HepG2 (cell line): ENCODE data around the gene CALD1. TPM values are rescaled to one million over a fixed set of nuclear protein-coding genes. Genes with fewer than 3 reads are reported as not detected.

Experiments used
- ATF5 ChIP-seq: sonication (generic); formaldehyde crosslinking; IDR thresholded peaks from 2 replicates; pipeline ENCODE4 v1.4.0; 2020; ENCODE audit warnings: mild to moderate bottlenecking, low read depth, missing genetic modification reagents
- FOXC1 ChIP-seq: sonication (generic); formaldehyde crosslinking; IDR thresholded peaks from 2 replicates; pipeline ENCODE4 v1.8.0; 2022; ENCODE audit warnings: mild to moderate bottlenecking, missing genetic modification reagents, borderline replicate concordance
- FOXJ3 ChIP-seq: sonication (generic); formaldehyde crosslinking; IDR thresholded peaks from 2 replicates; pipeline ENCODE4 v1.4.0; 2020; ENCODE audit warnings: missing genetic modification reagents, mild to moderate bottlenecking, borderline replicate concordance
- GPBP1L1 ChIP-seq: sonication (generic); formaldehyde crosslinking; IDR thresholded peaks from 2 replicates; pipeline ENCODE4 v1.5.0; 2020; ENCODE audit warnings: mild to moderate bottlenecking, missing genetic modification reagents
- GPN1 ChIP-seq: sonication (generic); formaldehyde crosslinking; IDR thresholded peaks from 2 replicates; pipeline ENCODE4 v1.5.1; 2020; ENCODE audit warnings: missing genetic modification reagents, borderline replicate concordance
- GZF1 ChIP-seq: sonication (generic); formaldehyde crosslinking; IDR thresholded peaks from 2 replicates; pipeline ENCODE4 v1.5.1; 2020; ENCODE audit warnings: mild to moderate bottlenecking, missing genetic modification reagents
- HMG20A ChIP-seq: IDR thresholded peaks from 2 replicates; pipeline ENCODE4 v1.6.1; 2016; ENCODE audit warnings: borderline replicate concordance
- MLLT10 ChIP-seq: sonication (generic); formaldehyde crosslinking; IDR thresholded peaks from 2 replicates; pipeline ENCODE4 v1.4.0; 2020; ENCODE audit warnings: missing genetic modification reagents
- MNT ChIP-seq: fragments of 450-650 bp; IDR thresholded peaks from 2 replicates; pipeline ENCODE4 v1.6.1; 2016
- NCOA2 ChIP-seq: sonication (generic); formaldehyde crosslinking; IDR thresholded peaks from 2 replicates; pipeline ENCODE4 v1.8.0; 2022; ENCODE audit warnings: inconsistent platforms
- NR3C1 ChIP-seq: sonication (generic); formaldehyde crosslinking; IDR thresholded peaks from 2 replicates; pipeline ENCODE4 v1.4.0; 2020; ENCODE audit warnings: missing genetic modification reagents
- PAXIP1 ChIP-seq: sonication (generic); formaldehyde crosslinking; conservative IDR thresholded peaks from 2 replicates; pipeline ENCODE4 v1.4.0; 2020; ENCODE audit warnings: mild to moderate bottlenecking, missing genetic modification reagents, moderate library complexity
- POLR2G ChIP-seq: fragments of 200-400 bp; formaldehyde crosslinking; IDR thresholded peaks from 2 replicates; pipeline ENCODE4 v1.6.1; 2018; ENCODE audit warnings: mild to moderate bottlenecking, low read depth, low read length, moderate library complexity
- RARA ChIP-seq: IDR thresholded peaks from 2 replicates; pipeline ENCODE4 v1.6.1; 2016; ENCODE audit warnings: missing genetic modification reagents, missing compliant biosample characterization
- RFXANK ChIP-seq: IDR thresholded peaks from 2 replicates; pipeline ENCODE4 v1.6.1; 2016
- SIX1 ChIP-seq: sonication (generic); formaldehyde crosslinking; IDR thresholded peaks from 2 replicates; pipeline ENCODE4 v1.4.0; 2020; ENCODE audit warnings: missing genetic modification reagents, borderline replicate concordance
- SIX4 ChIP-seq: sonication (generic); formaldehyde crosslinking; IDR thresholded peaks from 2 replicates; pipeline ENCODE4 v1.4.0; 2020; ENCODE audit warnings: missing genetic modification reagents
- ZNF282 ChIP-seq: fragments of 450-650 bp; IDR thresholded peaks from 2 replicates; pipeline ENCODE4 v1.6.1; 2018; ENCODE audit not compliant: partially characterized antibody
- ZNF549 ChIP-seq: sonication (generic); formaldehyde crosslinking; IDR thresholded peaks from 2 replicates; pipeline ENCODE4 v1.5.0; 2020; ENCODE audit warnings: missing genetic modification reagents
- ZNF841 ChIP-seq: sonication (generic); formaldehyde crosslinking; IDR thresholded peaks from 2 replicates; pipeline ENCODE4 v1.8.1; 2023; ENCODE audit warnings: missing genetic modification reagents, borderline replicate concordance
- ZUFSP ChIP-seq: sonication (generic); formaldehyde crosslinking; IDR thresholded peaks from 2 replicates; pipeline ENCODE4 v1.9.0; 2021; ENCODE audit warnings: missing genetic modification reagents, mild to moderate bottlenecking, borderline replicate concordance
- polyA plus RNA-seq, 8 experiments: library from polyadenylated mRNA; depleted of rRNA in 3 of 8; stranded (reverse) in 7 of 8; unstranded in 1 of 8; fragments of >200 nt; fragmentation: Illumina TruSeq in 4 of 8; extraction: Trizol in 4 of 8; gene quantifications; 2 replicates each; pipeline versions ENCODE4 v1.2.1 to v1.2.3, GENCODE V29; 2011 to 2016; ENCODE audit warnings: low read depth in 4 of 8, missing spikeins in 1 of 8, mixed read lengths in 1 of 8; ENCODE audit not compliant: insufficient read depth in 1 of 8
- total RNA-seq, 5 experiments: library from RNA; depleted of rRNA; stranded (reverse); fragments of >200 nt; fragmentation: Illumina TruSeq; extraction: Trizol; gene quantifications; 2 replicates each; pipeline ENCODE4 v1.2.3, GENCODE V29; 2016; ENCODE audit warnings: low read depth in 1 of 5

Gene CALD1
- total and polyA plus RNA-seq, 2 of the 13 experiments (the other 11 are each of a cell fraction or from before 2014, with no cell fraction given) = 53.0 to 112 TPM

GRCh38 chr7:134991469-134992339, 212.3 kb downstream of the CALD1 start (continued):
- TF ChIP-seq FOXJ3 (CRISPR knock-in tag) = peak; percentile 85; the same call in 1 of the 2 replicates
- 0 out of 2 replicates have a peak, but pooled peaks have one; percentile 8 for TF ChIP-seq MNT
- peak; percentile 96 for TF ChIP-seq PAXIP1 (CRISPR knock-in tag)
- TF ChIP-seq ZNF841 (CRISPR knock-in tag) = no peak
- TF ChIP-seq GZF1 (CRISPR knock-in tag) = peak; percentile 63; the same call in 1 of the 2 replicates
- TF ChIP-seq RARA (CRISPR knock-in tag) = peak; percentile 32
- TF ChIP-seq ZNF549 = no peak
- TF ChIP-seq SIX1 (CRISPR knock-in tag) = peak; percentile 65; the same call in 1 of the 2 replicates
- no peak for TF ChIP-seq FOXC1 (CRISPR knock-in tag)
- peak; percentile 61; the same call in 1 of the 2 replicates for TF ChIP-seq HMG20A
- no peak for TF ChIP-seq ZUFSP (CRISPR knock-in tag)
- TF ChIP-seq ATF5 (CRISPR knock-in tag) = no peak
- TF ChIP-seq SIX4 (CRISPR knock-in tag) = peak; percentile 66; the same call in 1 of the 2 replicates
- no peak for TF ChIP-seq GPN1 (CRISPR knock-in tag)
- no peak for TF ChIP-seq MLLT10 (CRISPR knock-in tag)
- TF ChIP-seq ZNF282 = no peak
- TF ChIP-seq GPBP1L1 (CRISPR knock-in tag) = no peak
- TF ChIP-seq RFXANK (CRISPR knock-in tag) = peak; percentile 54; the same call in 1 of the 2 replicates
- TF ChIP-seq NCOA2 (CRISPR knock-in tag) = peak; percentile 86
- peak; percentile 3; the same call in 1 of the 2 replicates for TF ChIP-seq POLR2G
- TF ChIP-seq NR3C1 = no peak
